Hematopoietic multipotent progenitor cell treated with erythropoietin and hydrocortisone succinate and interleukin-3 and kit ligand, for 17 days (in vitro differentiated cells): Measurements from ENCODE around the gene LHFPL3.
"Not testable (repeated sequence)": the region's sequence is repeated elsewhere in the genome, so short reads cannot be mapped to it uniquely, and the experiment has no call there.

Source experiments
- DNase-seq: peaks from one replicate; pipeline ENCODE4 v3.0.0-alpha.2; 2015; ENCODE audit warnings: low spot score

LHFPL3 gene

GRCh38 chr7:104900525-104901239, 572.3 kb downstream of the LHFPL3 start:
- DNase-seq = no peak

DNA sequence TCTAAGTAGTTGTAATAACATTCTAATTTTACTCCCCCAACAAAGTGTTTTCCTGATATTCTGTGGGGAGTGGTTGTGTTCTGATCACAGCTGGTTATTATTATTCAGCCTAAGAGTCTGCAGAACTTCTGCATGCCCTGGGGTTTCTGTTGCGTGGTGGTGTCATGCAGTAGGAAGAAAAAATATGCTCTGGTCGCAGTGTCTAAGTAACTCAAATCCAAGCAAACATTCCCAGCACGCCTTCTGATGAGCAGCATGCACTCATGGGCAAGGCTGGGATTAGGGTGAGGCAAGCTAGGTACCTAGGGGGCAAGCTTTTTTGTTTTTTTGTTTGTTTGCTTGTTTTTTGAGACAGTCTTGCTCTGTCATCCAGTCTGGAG, 572.8 kb downstream of the LHFPL3 start:
- no peak for DNase-seq

DNA sequence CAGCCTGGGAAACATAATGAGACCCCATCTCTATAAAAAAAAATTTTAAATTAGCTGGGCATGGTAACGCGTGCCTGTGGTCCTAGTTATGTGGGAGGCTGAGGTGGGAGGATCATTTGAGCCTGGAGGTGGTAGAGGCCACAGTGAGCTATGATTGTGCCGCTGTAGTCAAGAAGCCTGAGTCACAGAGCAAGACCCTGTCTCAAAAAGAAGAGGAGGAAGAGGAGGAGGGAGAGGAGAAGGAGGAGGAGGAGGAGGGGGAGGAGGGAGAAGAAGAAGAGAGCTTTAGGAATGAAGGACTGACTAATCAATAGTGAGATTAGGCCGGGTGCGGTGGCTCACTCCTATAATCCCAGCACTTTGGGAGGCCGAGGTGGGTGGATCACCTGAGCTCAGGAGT, 573.8 kb downstream of the LHFPL3 start:
- DNase-seq = no peak

DNA sequence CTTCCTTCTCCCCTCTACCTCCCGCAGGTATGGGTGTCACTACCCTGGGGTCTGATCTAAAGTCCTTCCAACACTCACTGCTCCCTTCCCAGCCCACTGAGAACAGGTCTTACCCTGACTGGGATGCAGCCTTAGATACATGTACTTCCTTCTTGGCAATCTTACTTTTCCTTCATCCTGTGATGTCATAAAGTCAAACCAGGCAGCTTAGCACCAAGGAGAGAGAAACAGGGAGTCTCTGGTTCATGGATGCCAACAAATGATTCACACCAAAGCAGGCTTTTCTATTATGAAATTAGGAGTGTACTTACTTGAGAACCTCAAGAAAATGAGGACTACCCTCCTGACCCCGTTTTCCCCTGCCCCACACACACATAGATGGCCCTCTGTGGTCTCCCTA, 574.6 kb downstream of the LHFPL3 start:
- DNase-seq = no peak

DNA sequence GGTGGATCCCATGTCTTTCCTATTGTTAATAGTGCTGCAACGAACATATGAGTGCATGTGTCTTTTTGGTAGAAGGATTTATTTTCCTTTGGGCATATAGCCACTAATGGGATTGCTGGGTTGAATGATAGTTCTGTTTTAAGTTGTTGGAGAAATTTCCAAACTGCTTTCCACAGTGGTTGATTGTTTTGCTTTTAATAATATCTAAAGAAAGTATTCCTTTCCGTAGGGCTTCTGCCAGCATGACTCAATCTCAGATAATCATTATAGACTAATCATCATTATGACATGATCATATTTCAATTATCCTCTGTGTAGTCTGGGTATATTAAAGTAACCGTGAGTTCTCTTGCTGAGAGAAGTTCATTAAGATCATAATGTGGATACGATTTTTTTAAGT, 575.4 kb downstream of the LHFPL3 start:
- DNase-seq = no peak

- DNase-seq = no peak
Measured at GRCh38 chr7:104906032-104906431, 577.6 kb downstream of the LHFPL3 start.

DNA sequence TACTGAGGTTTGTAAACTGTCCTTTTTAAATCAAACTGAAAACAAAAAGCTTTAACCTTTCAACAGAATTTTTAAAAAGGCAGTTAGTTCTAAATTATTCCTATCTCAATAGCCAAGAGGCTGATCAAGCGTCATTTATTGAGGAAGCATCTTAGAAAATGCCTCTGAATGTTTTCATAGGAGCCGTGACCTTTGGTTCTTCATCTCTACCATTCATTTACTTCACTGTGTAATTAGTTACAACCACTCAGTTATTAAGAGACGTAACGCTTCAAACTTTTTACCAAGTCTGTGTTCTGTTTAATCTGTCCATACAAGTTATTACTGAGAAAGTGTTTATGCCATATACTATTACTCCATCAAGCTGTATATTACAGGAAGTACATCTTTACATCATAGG, 578.2 kb downstream of the LHFPL3 start:
- no peak for DNase-seq

GRCh38 chr7:104908636-104909035, 580.2 kb downstream of the LHFPL3 start:
- no peak for DNase-seq

DNA sequence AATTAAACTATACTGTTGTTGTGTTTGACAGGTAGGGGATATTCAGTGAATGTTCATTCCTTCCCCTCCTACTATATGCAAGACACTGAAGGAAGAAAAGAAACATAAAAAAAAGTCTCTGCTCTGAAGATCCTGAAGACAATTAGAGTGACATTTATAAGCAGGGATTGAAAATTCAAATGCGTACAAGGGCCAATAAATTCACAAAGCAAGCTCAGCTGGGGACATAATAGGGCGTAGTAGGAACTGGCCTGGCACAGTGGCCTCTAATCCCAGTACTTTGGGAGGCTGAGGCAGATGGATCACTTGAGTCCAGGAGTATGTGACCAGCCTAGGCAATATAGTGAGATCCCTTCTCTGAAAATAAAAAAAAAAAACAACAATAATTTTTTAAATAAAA, 580.7 kb downstream of the LHFPL3 start:
- DNase-seq = no peak

DNA sequence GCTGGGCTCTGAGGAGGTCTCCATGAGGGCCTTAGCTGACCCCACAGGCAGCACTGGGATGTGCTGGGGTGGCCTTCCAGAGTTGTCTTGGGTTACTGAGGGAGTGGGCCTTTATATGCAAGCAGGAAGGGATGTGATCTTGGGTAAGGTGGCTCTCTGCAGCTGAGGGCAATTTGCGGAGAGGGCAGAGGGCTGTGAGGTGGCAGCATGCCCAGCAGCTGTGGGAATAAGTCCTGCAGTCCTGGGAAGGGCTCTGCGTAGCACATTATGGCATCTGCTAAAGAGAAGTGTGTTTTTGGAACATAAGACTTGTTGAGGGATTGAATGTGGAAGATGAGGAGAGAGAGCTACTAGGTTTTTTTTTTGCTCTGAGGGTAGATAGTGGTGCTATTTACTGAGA, 586.0 kb downstream of the LHFPL3 start:
- no peak for DNase-seq

DNA sequence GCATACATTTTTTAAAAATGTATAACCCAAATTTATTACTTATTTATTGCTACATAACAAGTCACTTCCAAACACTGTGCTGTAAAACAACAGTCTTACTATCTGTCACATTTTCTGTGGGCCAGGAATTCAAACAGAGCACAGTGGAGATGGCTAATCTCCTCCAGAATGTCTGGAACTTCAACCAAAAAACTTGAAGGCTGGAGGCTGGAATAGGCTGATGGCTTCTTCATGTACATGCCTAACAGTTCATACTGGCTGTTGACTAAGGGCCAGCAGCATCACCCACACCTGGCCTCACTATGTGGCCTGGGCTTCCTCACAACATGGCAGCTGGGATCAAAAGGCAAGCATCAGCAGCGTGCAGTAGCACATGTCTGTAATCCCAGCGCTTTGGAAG, 593.2 kb downstream of the LHFPL3 start:
- DNase-seq = no peak

- DNase-seq = no peak
Measured at GRCh38 chr7:104922182-104923009, 594.0 kb downstream of the LHFPL3 start.

DNA sequence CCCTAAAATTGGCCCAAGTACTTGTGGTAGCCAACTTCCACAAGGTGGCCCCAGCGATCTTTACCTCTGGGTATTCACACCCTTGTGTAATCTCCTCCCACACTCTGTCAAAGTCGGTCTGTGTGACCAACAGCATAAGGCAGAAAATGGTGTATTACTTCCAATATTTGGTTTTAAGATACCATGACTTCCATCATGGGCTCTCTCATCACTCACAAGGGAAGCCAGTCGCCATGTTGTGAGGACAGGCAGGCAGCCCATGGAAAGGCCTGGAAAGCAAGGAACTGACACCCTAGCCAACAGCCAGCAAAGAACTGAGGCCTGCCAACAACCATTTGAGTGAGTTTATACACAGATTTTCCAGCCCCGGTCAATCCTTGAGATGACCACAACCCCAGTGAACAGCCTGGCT, 594.6 kb downstream of the LHFPL3 start:
- peak; percentile 55 for DNase-seq

- not testable (repeated sequence) for DNase-seq
Measured at GRCh38 chr7:104926189-104926588, 597.8 kb downstream of the LHFPL3 start.

DNA sequence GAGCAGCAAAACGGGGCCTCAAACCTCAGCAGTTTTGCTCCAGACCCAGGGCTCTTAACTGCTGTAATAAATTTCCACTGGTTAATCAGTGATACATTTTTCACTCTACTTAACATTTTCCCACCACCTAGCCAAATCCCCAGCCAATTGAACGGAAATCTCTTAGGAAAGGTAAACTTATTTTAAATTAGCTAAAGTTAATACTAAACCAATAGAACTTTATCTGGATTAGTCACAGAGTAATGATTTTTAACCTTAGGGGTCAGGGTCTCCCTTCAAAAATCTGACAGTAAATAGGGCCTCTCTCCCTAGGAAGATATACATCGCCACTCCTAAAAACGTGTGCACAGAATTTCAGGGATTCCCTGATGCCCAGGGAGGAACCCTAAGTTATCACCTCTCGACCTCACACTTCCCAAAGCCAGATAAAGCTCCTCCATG, 598.2 kb downstream of the LHFPL3 start:
- no peak for DNase-seq

DNA sequence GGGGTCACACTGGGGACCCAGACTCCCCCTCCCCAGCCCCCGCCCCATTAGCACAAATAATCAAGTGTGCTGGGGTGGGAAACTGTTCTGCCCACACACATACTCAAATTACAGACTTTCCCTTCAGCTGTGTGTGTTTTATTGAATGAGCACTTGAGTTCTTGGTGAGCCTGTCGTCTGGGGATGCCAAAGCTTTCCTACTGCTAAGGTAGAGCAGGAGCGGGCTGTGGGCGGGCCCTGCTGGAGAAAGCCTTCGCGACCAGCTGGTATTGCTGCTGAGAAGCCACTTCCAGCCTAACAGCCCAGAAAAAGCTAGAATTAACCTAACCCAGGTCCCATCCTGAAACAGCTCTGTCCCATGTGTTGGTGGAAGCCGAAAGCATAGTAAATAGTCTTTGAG, 598.7 kb downstream of the LHFPL3 start:
- no peak for DNase-seq

- DNase-seq = no peak
Measured at GRCh38 chr7:104928721-104929400, 600.5 kb downstream of the LHFPL3 start.

DNA sequence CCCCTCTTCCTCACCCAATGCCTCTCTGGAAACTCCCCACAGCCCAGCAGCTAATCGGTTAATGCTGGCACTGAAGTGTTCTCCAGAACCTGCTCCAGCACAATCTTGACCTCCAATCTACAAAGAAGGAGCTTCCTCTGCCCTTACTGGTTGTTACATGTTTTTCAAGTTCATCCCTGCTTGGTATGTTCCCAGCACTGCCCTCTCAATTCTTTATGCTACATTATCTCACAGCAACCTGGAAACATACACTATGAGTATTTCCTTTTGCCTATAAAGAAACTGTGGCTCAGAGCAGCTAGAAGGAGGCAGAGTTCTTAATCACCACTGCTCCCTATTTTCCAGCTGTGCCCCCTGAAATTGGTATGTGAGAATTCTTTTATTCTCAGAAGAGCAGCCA, 601.5 kb downstream of the LHFPL3 start:
- no peak for DNase-seq

- no peak for DNase-seq
Measured at GRCh38 chr7:104931181-104931781, 602.9 kb downstream of the LHFPL3 start.

GRCh38 chr7:104933022-104933421, 604.6 kb downstream of the LHFPL3 start:
- no peak for DNase-seq

DNA sequence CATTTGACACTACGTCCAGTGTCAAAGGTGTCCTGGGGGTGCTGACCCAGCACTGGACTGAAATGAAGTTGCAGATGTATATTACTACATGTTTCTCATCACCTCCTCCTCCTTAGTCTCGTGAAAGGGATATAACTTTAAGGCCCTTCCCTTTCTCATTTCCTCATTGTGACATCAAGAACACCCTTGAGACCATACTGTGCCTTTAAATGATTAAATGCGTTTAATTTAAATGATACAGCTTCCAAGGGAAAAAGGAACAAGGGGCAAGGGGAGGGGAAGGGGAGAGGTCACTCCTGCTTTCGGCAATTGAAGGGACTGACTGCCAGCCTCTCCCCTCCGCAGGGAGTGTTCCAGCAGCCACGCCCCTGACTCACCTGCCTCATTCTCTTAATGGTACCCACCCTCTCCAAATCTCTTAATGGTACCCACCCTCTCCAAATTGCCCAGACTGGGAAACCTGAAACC, 605.2 kb downstream of the LHFPL3 start:
- no peak for DNase-seq

- no peak for DNase-seq
Measured at GRCh38 chr7:104934665-104935064, 606.3 kb downstream of the LHFPL3 start.
